IPS-11a (cell line): Measurements from ENCODE around the gene ATP6V1G2.
"Not testable (repeated sequence)": the region's sequence is repeated elsewhere in the genome, so short reads cannot be mapped to it uniquely, and the experiment has no call there.

ENCODE experiments used
- H3K4me3 ChIP-seq: one replicate; pipeline ENCODE4 v1.5.1; 2013; ENCODE audit warnings: low read depth, low read length, control low read depth

The ATP6V1G2 gene

GRCh38 chr6:31575952-31576685 lies 29.7 kb upstream of the ATP6V1G2 start:
- H3K4me3 ChIP-seq: no peak overlapping the region

GRCh38 chr6:31575335-31575901 lies 29.0 kb upstream of the ATP6V1G2 start, which contains the start of gene TNF:
Gene TNF, plus strand, starts transcription at chr6:31575565. Its CDS starts 177 bp downstream, at chr6:31575742.
- H3K4me3 ChIP-seq: no peak within 1 kb of the TSS

DNA sequence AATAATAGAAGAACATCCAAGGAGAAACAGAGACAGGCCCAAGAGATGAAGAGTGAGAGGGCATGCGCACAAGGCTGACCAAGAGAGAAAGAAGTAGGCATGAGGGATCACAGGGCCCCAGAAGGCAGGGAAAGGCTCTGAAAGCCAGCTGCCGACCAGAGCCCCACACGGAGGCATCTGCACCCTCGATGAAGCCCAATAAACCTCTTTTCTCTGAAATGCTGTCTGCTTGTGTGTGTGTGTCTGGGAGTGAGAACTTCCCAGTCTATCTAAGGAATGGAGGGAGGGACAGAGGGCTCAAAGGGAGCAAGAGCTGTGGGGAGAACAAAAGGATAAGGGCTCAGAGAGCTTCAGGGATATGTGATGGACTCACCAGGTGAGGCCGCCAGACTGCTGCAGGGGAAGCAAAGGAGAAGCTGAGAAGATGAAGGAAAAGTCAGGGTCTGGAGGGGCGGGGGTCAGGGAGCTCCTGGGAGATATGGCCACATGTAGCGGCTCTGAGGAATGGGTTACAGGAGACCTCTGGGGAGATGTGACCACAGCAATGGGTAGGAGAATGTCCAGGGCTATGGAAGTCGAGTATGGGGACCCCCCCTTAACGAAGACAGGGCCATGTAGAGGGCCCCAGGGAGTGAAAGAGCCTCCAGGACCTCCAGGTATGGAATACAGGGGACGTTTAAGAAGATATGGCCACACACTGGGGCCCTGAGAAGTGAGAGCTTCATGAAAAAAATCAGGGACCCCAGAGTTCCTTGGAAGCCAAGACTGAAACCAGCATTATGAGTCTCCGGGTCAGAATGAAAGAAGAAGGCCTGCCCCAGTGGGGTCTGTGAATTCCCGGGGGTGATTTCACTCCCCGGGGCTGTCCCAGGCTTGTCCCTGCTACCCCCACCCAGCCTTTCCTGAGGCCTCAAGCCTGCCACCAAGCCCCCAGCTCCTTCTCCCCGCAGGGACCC lies 28.0 kb upstream of the ATP6V1G2 start:
- no peak overlapping the region for H3K4me3 ChIP-seq

GRCh38 chr6:31573239-31574105 lies 27.1 kb upstream of the ATP6V1G2 start:
- H3K4me3 ChIP-seq: no peak overlapping the region

DNA sequence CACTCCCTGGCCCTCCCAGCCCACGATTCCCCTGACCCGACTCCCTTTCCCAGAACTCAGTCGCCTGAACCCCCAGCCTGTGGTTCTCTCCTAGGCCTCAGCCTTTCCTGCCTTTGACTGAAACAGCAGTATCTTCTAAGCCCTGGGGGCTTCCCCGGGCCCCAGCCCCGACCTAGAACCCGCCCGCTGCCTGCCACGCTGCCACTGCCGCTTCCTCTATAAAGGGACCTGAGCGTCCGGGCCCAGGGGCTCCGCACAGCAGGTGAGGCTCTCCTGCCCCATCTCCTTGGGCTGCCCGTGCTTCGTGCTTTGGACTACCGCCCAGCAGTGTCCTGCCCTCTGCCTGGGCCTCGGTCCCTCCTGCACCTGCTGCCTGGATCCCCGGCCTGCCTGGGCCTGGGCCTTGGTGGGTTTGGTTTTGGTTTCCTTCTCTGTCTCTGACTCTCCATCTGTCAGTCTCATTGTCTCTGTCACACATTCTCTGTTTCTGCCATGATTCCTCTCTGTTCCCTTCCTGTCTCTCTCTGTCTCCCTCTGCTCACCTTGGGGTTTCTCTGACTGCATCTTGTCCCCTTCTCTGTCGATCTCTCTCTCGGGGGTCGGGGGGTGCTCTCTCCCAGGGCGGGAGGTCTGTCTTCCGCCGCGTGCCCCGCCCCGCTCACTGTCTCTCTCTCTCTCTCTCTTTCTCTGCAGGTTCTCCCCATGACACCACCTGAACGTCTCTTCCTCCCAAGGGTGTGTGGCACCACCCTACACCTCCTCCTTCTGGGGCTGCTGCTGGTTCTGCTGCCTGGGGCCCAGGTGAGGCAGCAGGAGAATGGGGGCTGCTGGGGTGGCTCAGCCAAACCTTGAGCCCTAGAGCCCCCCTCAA lies 25.9 kb upstream of the ATP6V1G2 start, which contains the start of gene LTA:
LTA (plus strand) TSS at position 249 of the 871 bp plus-strand sequence; CDS start at position 703, 454 bp downstream.
- H3K4me3 ChIP-seq: no peak within 1 kb of the TSS

DNA sequence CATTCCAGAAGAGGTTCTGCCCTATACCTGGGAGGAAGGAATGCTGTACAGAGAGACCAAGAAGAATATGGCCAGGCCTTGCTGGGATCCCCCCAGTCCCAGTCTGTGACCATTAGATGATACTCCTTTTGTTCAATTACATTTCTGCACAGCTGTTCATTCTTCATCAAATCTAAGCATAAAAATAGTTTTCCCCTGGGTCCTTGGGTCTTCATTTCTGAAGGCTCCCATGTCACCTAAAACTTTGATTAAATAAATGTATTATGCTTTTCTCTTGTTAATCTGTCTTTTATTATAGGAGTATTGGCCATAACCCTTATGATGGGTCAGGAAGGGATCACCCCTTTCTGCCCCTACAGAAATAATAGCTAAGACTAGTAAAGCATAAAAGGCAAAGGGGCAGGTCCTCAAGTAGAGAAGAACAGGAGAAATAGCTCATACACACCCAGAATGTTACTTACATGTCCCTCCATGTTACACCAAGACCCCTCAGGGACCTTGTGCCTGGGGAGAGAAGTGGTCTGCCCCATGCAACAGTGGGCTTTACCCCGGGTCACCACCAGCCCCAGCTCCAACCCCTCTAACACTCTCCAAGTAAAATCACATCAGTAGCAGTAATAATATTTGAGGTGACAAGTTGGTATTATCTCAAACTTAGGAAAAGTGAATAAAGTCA lies 23.6 kb upstream of the ATP6V1G2 start:
- no peak overlapping the region for H3K4me3 ChIP-seq

- no peak overlapping the region for H3K4me3 ChIP-seq
Observed at GRCh38 chr6:31568537-31568961, 22.1 kb upstream of the ATP6V1G2 start.

- no peak overlapping the region for H3K4me3 ChIP-seq
Observed at GRCh38 chr6:31567531-31568370, 21.3 kb upstream of the ATP6V1G2 start.

- no peak overlapping the region for H3K4me3 ChIP-seq
Observed at GRCh38 chr6:31560697-31561058, 14.3 kb upstream of the ATP6V1G2 start.

DNA sequence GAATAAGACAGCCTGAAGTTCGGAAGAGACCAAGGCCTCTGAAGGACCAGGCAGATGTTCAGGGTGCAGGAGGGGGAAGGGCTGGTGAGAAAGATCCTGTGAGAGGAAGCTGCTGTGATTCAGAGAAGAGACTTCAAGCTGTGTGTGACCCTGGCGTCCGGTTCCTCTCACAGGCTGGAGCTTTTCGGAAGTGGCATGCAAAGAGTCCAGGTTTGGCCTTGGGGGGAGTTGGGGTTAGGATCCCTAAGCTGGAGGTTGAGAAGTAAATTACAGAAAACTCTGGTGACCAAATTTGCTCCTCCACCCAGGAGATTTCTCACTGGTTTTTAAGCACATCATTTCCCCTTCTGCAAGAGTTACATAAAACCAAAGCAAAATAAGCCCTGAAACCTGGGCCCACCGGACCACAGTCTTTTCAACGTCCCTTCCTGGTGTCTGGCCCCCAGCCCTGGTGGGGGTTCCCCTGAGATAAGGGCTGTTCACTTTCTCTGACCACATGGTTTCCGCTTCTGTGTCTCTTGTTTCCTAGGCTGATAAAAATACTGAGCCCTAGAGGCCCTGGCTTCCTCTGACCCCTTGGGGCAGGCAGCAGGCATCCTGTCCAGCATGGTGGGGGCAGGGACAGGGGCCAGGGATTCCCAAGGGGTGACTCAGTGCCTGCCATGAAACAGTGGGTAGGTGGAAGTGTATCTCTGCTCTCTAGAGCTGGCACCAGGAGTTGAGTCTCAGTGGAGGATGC lies 13.7 kb upstream of the ATP6V1G2 start:
- H3K4me3 ChIP-seq: no peak overlapping the region

- no peak overlapping the region for H3K4me3 ChIP-seq
Observed at GRCh38 chr6:31559606-31559957, 13.2 kb upstream of the ATP6V1G2 start.

DNA sequence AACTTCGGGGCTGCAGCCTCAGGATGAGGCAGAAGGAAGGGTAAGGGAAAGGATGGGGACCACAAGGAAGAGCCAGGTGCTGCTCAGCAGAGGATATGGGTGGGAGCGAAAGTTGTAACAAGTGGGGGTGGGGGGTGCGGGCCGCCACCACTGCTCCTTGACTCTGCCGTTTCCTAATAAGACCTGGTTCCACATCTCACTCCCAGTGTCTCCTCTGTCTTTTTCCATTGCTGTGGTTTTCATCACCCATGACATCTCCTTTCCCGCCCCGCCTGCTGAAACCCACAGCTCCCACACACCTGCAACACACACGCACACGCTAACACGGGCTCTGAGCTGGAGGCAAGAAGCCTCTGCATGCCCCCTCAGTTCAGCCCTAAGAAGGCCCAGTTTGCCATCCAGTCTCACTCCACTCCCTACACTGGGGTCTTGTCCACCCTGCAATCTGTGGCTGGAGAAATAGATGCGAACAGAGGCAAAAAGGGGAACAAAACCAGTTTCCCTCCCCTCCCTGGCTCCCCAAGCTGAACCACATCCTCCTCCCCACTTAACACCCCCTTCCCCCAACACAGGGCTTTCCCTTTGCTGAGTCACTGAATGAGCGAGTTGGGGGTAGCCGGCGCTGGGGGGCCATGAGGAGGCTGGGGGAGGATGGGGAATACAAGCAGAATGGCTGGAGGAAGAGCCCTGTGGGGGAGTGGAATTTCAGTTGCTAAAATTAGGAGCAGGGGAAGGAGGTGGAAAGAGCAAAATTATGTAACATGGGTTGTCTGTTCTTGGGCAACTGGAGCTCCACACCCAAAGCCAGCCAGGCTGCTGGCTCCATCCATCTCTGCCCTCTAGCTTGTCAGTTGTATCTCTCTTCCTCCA lies 12.5 kb upstream of the ATP6V1G2 start:
- H3K4me3 ChIP-seq: no peak overlapping the region

GRCh38 chr6:31558318-31558625 lies 11.9 kb upstream of the ATP6V1G2 start:
- no peak overlapping the region for H3K4me3 ChIP-seq

DNA sequence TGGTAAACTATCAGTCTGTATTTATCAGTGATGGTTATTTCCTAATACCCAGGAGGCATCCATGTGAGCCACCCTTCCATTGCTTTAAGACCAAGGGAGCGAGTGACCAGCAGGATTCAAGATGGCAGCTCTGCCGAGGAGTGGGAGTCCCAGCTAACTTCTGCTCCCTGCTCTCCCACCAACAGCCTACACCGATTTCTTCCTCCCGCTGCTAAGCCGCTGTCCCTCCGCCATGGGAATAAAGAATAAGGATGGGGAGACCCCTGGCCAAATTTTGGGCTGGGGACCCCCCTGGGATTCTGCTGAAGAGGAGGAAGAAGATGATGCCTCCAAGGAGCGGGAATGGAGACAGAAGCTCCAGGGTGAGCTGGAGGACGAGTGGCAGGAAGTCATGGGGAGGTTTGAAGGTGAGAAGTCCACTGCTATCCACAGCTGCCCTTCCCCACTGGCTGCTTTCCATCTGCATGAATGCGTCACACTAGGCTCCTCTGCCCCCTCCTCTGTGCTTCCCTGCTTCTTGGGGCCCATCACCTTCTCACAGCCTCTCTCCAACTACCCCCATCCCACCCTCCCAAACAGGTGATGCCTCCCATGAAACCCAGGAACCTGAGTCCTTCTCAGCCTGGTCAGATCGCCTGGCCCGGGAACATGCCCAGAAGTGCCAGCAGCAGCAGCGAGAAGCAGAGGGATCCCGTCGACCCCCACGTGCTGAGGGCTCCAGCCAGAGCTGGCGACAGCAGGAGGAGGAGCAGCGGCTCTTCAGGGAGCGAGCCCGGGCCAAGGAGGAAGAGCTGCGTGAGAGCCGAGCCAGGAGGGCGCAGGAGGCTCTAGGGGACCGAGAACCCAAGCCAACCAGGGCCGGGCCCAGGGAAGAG lies 11.3 kb upstream of the ATP6V1G2 start:
- no peak overlapping the region for H3K4me3 ChIP-seq

DNA sequence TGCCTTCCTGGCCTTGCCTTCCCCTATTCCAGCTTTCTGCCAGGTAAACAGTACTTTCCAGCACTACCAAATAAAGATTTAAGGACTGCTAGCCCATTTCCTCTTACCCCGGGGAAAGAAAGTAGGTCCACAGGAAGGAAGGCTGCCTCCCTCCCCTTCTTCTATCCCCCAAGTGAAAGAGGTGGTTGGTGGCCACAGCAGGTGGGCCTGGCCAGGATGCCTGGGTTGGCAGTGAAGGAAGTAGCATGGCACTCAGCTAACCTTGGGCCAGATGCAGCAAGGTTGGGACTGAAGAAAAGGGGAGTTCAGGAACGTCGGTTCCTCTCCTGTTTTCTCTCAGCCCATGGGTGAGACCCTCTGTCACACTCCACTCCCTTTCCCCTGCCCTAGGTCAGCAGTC lies 9.9 kb upstream of the ATP6V1G2 start:
- H3K4me3 ChIP-seq: no peak overlapping the region

DNA sequence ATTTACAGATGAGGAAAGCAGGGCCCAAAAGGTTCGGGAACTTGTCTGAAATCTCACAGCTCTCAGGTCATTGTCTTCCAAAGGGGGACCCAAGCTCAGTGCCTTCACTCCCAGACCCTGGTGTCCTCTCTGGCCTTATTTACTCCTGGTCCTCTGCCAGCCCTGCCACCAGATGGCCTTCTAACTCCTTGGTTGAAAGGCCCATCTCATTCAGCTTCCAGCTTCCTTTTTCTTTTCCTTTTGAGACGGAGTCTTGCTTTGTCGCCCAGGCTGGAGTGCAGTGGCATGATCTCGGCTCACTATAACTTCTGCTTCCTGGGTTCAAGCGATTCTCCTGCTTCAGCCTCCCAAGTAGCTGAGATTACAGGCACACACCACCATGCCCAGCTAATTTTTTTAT lies 5.0 kb upstream of the ATP6V1G2 start:
- not testable (repeated sequence) for H3K4me3 ChIP-seq
